HUES48 (cell line): ENCODE measurements around the gene TDRKH.
"Not testable (repeated sequence)": the region's sequence is repeated elsewhere in the genome, so short reads cannot be mapped to it uniquely, and the experiment has no call there.

Experiments
- H3K27ac ChIP-seq: one replicate; pipeline ENCODE4 v1.7.0; 2013; ENCODE audit warnings: low read depth, low read length, inconsistent platforms
- H3K27me3 ChIP-seq: 2 replicates; pipeline ENCODE4 v1.6.1; 2013; ENCODE audit warnings: mild to moderate bottlenecking, low read length; ENCODE audit not compliant: control insufficient read depth, insufficient read depth
- H3K36me3 ChIP-seq: 2 replicates; pipeline ENCODE4 v1.6.1; 2013; ENCODE audit warnings: low read length; ENCODE audit not compliant: control insufficient read depth, insufficient read depth
- H3K4me1 ChIP-seq: 2 replicates; pipeline ENCODE4 v1.6.1; 2013; ENCODE audit warnings: mild to moderate bottlenecking, low read length; ENCODE audit not compliant: control insufficient read depth, insufficient read depth
- H3K4me3 ChIP-seq: 2 replicates; pipeline ENCODE4 v1.5.1; 2013; ENCODE audit warnings: mild to moderate bottlenecking, low read depth, low read length
- H3K9ac ChIP-seq: 2 replicates; pipeline ENCODE4 v1.6.1; 2013; ENCODE audit warnings: mild to moderate bottlenecking, low read depth, low read length, moderate library complexity
- H3K9me3 ChIP-seq: 2 replicates; pipeline ENCODE4 v1.6.1; 2013; ENCODE audit warnings: low read length; ENCODE audit not compliant: control insufficient read depth, insufficient read depth

TDRKH gene

DNA sequence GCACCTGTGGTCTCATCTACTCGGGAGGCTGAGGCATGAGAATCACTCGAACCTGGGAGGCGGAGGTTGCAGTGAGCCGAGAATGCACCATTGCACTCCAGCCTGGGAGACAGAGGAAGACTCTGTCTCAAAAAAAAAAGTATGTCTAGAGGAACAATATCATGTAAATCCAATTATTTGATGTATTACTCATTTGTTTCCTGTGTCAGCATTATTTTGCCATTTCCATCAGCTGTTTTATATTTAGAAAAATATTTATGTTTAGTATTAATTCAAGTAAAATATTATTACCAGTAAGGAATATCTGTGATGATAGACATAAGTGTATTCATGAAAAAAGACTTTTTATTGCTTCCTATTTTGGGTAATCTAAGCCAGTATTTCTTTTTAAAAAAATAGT, 13.0 kb downstream of the TDRKH start:
- no peaks in the 10 kb centered on the region for H3K9me3 ChIP-seq
- H3K27me3 ChIP-seq, result no peaks in the 10 kb centered on the region
- H3K36me3 ChIP-seq, result peaks cover 55% of the 10 kb centered on the region
- no peak overlapping the region for H3K9ac ChIP-seq
- no peaks in the 10 kb centered on the region for H3K4me1 ChIP-seq
- H3K27ac ChIP-seq, result no peak overlapping the region
- no peak overlapping the region for H3K4me3 ChIP-seq

DNA sequence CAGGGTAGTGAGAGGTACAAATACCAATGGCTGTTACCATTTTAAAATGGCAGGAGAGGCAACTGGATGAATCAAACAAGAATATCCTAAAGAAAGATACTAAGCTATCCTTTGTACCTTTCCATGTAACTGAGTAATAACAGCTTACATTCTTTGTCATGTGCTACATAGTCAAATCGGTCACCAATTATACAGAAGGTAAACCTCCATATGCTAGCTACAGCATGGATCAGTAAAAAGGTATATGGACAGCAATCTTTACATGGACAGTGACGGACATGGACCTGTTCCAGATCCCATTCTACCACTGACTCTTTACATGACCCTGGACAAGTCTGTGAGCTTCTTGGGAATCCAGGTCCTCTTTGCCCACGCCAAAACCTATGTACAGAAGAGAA, 13.6 kb downstream of the TDRKH start:
- no peaks in the 10 kb centered on the region for H3K4me1 ChIP-seq
- H3K36me3 ChIP-seq, result peaks cover 55% of the 10 kb centered on the region
- no peaks in the 10 kb centered on the region for H3K9me3 ChIP-seq
- H3K4me3 ChIP-seq, result no peak overlapping the region
- H3K27me3 ChIP-seq, result no peaks in the 10 kb centered on the region
- H3K9ac ChIP-seq, result no peak overlapping the region
- H3K27ac ChIP-seq, result no peak overlapping the region

DNA sequence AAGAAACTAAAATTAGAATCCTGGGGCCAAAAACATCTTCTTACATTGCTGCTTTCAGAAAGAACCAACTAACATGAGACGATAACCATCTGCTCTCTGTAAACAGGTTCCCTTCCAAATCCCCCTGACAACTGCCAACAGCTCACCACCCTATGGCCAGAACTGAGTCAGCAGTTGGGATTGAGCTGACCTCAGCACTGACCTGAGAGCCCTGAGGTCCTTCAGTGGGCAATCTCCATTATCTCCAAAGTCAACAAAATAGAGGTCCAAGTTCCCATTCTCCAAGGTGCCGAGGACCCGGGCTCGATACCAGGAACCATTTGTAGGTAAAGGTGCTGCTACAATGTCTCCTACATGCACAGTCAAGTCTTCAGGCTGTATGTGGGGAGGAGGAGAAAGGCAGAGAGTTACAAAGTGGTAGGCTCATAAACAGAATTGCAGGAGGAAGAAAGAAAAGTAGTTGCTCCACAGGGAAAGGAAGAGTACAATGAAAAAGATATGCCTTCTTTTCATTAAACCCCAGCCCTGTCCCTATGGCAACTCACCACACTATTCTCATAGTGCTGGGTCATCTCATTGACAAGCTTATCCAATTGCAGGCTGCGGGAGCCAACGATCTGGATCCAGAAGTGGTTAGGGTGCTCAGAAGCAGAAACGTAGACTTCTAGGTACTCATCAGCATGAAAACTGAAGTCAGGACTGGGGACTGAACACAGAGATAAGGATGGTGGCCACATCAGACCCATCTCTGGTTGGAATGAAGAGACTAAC, 14.2 kb downstream of the TDRKH start:
- Histone ChIP-seq H3K4me1 (no peaks in the 10 kb centered on the region), H3K4me3 (no peak overlapping the region), H3K9me3 (no peaks in the 10 kb centered on the region), H3K27me3 (no peaks in the 10 kb centered on the region), H3K27ac (no peak overlapping the region), H3K36me3 (peaks cover 55% of the 10 kb centered on the region), H3K9ac (no peak overlapping the region)

DNA sequence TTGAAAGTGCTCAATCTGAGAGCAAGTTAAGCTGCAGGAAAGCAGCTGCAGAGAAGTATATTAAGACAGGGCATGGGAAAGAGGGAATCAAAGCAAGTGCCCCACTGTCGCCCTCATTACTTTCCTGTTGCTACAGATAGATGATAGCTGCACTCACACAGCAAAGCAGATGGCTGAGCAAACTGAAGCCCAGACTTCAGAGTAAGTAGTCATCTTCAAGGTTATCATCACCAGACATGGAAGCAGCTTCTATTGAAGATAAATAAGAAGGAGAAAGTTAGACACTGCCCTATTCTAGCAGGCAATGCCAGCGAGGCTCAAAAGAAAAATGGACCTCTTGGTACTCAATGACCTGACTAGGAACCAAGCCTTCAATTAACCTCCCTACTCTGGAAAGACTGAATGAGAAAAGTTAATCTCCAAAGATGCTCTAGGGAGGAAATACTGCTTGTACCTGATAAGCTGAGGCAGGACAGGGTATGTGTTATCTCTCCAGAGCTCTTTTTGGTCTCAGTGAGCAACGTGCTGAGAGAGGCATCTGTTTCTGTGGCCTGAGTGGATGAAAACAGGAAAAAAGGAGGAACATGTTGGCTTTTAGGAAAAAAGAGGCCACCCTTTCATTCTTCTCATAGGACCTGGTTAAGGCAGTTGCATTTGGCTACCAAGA, 15.9 kb downstream of the TDRKH start:
- H3K36me3 ChIP-seq, result peaks cover 49% of the 10 kb centered on the region
- H3K27ac ChIP-seq, result no peak overlapping the region

DNA sequence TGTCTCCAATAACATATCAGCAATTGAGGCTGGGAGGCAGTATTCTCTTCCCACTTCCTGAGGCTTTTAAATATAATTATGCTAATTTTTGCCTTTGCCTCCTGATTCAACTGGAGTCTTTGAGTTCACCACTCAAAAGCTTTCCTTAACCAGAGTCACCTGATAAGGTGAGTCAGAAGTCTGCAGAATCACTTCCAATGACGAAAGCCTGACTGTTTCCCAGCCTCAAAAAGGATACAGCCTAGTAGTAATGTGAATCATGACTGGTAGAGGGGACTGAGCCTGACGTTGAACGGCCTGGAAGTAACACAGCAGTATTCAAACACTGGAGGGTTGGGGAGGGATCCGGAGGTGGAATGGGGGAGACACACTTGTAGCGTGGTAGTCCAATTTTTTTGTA, 16.6 kb downstream of the TDRKH start:
- Histone ChIP-seq H3K4me3 (no peak overlapping the region), H3K9me3 (peaks cover 6% of the 10 kb centered on the region; the same call in 1 of the 2 replicates), H3K27ac (no peak overlapping the region)

More for the DNA sequence above, 15.9 kb downstream of the TDRKH start:
- Histone ChIP-seq H3K9ac (no peak overlapping the region), H3K4me3 (no peak overlapping the region), H3K4me1 (no peaks in the 10 kb centered on the region), H3K27me3 (no peaks in the 10 kb centered on the region), H3K9me3 (peaks cover 6% of the 10 kb centered on the region; the same call in 1 of the 2 replicates)

DNA sequence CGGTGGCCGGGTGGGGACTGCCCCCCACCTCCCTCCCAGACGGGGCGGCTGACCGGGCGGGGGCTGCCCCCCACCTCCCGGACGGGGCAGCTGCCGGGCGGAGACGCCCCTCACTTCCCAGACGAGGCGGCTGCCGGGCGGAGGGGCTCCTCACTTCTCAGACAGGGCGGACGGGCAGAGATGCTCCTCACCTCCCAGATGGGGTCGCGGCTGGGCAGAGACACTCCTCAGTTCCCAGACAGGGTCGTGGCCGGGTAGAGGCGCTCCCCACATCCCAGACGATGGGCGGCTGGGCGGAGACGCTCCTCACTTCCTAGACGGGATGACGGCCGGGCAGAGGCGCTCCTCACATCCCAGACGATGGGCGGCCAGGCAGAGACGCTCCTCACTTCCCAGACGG, 21.0 kb downstream of the TDRKH start:
- H3K4me1 ChIP-seq, H3K36me3 ChIP-seq, H3K4me3 ChIP-seq, H3K9ac ChIP-seq, H3K27ac ChIP-seq, H3K27me3 ChIP-seq, H3K9me3 ChIP-seq: not testable (repeated sequence)

More for the DNA sequence above, 16.6 kb downstream of the TDRKH start:
- H3K36me3 ChIP-seq, result peaks cover 42% of the 10 kb centered on the region
- no peaks in the 10 kb centered on the region for H3K4me1 ChIP-seq
- no peaks in the 10 kb centered on the region for H3K27me3 ChIP-seq
- no peak overlapping the region for H3K9ac ChIP-seq

DNA sequence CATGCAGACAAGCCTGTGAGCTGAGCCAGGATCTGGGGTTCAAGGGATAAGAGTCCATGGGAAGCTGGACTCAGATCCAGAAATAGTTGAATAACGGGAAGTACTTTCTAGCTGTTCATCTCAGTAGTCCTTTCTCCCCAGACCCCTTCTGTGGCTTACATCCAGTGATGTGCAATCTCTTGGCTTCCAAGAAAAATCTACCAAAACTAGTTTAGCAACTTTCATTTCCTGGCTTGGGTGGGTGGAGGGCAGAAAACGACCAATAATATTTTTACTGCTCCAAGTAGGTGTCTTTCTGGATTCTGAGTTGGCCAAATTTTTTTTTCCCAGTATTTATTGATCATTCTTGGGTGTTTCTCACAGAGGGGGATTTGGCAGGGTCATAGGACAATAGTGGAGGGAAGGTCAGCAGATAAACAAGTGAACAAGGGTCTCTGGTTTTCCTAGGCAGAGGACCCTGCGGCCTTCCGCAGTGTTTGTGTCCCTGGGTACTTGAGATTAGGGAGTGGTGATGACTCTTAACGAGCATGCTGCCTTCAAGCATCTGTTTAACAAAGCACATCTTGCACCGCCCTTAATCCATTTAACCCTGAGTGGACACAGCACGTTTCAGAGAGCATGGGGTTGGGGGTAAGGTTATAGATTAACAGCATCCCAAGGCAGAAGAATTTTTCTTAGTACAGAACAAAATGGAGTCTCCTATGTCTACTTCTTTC, 21.8 kb downstream of the TDRKH start:
- not testable (repeated sequence) for H3K36me3 ChIP-seq, H3K27me3 ChIP-seq, H3K9me3 ChIP-seq, H3K9ac ChIP-seq, H3K4me3 ChIP-seq, H3K27ac ChIP-seq, H3K4me1 ChIP-seq

DNA sequence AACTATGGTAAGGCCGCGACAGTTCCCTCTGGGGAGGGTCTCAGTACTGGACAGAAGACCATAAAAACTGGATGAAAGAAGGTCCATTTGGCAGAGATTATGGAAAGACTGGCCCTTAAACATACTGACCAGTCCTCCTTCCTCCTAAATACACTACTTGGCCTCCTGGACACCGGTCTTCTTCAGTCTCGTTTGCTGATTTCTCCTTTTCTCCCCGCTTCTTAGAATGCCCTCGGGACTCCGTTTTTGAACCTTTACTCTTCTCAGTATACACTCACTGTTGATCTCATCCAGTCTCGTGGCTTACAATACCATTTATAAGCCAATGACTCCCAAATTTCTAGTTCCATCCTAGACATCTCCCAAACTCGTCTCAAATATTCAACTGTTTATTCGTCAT, 26.3 kb downstream of the TDRKH start:
- Histone ChIP-seq H3K36me3 (peaks cover 31% of the 10 kb centered on the region), H3K27ac (no peak overlapping the region), H3K4me1 (0 out of 2 replicates have a peak, but pooled peaks cover 4% of the 10 kb centered on the region), H3K27me3 (no peaks in the 10 kb centered on the region), H3K9ac (peak overlapping the region; percentile 91; the same call in 1 of the 2 replicates), H3K4me3 (peak overlapping the region; percentile 95), H3K9me3 (no peaks in the 10 kb centered on the region)

DNA sequence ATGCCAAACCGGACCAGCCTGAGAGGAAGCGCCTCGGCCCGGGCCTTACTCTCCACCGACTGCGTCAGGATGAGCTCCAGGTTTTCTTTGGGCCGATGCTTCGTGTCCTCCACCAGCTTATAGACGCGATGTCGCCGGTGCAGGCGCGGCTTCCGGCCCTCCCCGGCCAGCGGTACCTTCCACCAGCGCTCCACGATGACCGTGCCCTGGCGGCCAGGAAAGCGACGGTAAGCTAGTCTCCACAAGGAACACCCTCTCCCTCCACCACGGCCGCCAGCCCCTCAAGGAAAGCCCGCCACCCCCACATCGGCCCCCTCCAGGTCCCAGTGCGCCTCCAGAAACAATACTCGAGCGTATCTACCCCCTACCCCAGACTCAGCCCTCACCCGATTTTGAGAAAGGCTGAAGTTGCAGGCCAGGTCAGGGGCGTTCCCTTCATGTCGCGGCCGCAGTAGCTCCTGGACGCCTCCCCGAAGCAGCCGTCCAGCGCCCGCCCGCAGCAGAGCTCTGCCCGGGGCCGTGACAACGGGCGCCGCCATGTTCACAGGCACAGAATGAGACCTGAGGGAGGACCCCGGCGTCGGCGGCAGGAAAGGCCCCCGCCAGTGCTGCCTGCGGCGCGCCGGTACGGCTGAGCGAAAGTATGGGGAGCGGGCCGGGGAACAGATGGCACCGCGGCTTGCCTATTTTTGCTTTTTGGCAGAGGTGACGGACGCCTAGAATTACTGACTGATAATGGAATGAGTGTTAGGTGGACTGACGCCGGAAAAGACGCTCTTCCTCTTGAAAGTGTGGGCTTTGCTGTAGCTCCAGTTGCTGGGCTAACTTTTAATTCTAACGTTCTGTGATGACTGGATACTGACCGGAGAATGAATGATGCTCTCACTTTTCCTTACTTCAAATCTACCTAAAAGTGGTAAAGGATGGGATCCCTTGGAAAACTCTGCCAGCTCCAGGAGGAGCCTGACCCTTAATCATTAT, 27.1 kb downstream of the TDRKH start, which contains the start of gene MRPL9:
TSS of gene MRPL9 (minus strand) at position 556 of the 981 bp plus-strand sequence. CDS start at position 539, 17 bp downstream.
- Histone ChIP-seq H3K9ac (peak within 1 kb of the TSS; percentile 91), H3K4me3 (peak within 1 kb of the TSS; percentile 95), H3K36me3 (peaks cover 37% of the 10 kb centered on the region), H3K9me3 (no peaks in the 10 kb centered on the region), H3K27ac (peak within 1 kb of the TSS; percentile 92), H3K4me1 (0 out of 2 replicates have a peak, but pooled peaks cover 4% of the 10 kb centered on the region), H3K27me3 (no peaks in the 10 kb centered on the region)
